GM12864 (cell line): ENCODE measurements around the gene TMPRSS11A.

Experiments
- DNase-seq: peaks from one replicate; pipeline ENCODE4 v3.0.0-alpha.2; 2011; ENCODE audit warnings: low read depth
- H3K4me3 ChIP-seq: 2 replicates; pipeline ENCODE4 v1.5.1; 2011; ENCODE audit warnings: mild to moderate bottlenecking, low read depth, low read length, control low read depth
- TF ChIP-seq, protein P1 (sequence below): IDR thresholded peaks from 2 replicates; pipeline ENCODE4 v1.5.1; 2011; ENCODE audit warnings: low read depth, mild to moderate bottlenecking, moderate library complexity, low read length, control low read depth, inconsistent platforms; ENCODE audit errors: missing control alignments

TMPRSS11A gene, protein sequence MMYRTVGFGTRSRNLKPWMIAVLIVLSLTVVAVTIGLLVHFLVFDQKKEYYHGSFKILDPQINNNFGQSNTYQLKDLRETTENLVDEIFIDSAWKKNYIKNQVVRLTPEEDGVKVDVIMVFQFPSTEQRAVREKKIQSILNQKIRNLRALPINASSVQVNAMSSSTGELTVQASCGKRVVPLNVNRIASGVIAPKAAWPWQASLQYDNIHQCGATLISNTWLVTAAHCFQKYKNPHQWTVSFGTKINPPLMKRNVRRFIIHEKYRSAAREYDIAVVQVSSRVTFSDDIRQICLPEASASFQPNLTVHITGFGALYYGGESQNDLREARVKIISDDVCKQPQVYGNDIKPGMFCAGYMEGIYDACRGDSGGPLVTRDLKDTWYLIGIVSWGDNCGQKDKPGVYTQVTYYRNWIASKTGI

DNA sequence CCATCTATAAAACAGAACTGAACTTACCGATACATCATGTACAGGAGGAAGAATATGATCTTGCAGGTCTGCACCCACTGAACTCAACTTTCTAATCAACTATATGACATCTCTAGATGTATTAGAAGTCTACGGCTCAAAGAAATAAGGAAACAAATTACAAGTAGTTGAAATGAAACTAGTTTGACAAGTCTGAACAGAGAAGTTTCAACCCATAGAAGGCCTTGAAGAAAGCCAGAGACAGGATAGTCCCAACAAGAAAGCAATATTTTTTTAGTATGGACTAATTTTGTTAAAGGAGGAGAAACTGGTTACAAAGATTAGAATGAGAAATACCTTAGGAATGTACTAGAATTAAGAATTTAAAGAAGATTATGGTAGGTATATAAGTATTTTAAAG is at the start of gene TMPRSS11A:
Gene TMPRSS11A, minus strand, starts transcription at position 138 of the 400 bp plus-strand sequence. Its CDS starts 100 bp downstream, at position 38.
- TF ChIP-seq, protein P1, sequence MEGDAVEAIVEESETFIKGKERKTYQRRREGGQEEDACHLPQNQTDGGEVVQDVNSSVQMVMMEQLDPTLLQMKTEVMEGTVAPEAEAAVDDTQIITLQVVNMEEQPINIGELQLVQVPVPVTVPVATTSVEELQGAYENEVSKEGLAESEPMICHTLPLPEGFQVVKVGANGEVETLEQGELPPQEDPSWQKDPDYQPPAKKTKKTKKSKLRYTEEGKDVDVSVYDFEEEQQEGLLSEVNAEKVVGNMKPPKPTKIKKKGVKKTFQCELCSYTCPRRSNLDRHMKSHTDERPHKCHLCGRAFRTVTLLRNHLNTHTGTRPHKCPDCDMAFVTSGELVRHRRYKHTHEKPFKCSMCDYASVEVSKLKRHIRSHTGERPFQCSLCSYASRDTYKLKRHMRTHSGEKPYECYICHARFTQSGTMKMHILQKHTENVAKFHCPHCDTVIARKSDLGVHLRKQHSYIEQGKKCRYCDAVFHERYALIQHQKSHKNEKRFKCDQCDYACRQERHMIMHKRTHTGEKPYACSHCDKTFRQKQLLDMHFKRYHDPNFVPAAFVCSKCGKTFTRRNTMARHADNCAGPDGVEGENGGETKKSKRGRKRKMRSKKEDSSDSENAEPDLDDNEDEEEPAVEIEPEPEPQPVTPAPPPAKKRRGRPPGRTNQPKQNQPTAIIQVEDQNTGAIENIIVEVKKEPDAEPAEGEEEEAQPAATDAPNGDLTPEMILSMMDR, result no peak
- H3K4me3 ChIP-seq, result no peak within 1 kb of the TSS
- DNase-seq, result no peak

DNA sequence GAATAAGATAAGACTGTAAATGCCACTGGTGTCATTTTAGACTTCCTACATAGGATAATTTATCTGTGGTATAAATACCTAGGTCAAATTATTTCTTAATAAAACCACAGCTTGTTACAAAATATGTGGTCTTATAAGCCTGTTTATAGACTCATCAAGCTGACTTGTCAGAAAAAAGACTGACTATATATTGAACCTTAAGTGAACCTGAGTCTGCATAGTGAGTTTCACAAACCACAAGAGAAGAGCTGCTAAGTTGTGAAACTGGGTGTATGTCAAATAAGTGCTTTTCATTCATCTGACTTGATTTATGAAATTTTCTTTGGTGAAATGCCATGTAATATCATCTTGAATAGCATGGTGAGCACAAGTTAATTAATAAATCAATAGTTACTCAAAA is 48.4 kb upstream of the TMPRSS11A start:
- DNase-seq, result no peak
- TF ChIP-seq, protein P1, result no peak
- no peak overlapping the region for H3K4me3 ChIP-seq

DNA sequence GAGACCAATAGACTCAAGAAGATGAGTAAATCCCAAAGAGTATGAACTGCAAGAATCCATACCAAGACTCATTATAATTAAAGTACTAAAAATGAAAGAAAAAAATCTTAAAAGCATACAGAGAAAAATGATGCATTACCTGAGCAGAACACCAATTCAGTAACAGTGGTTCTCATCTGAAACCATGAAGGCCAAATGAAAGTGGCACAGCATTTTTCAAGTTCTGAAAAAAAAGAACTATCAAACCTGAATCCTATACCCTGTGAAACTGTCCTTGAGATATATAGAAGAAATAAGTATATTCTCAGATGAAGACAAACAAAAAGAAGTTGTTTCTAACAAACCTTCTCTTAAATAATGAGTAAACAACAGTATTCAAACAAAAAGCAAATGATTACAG is 39.6 kb upstream of the TMPRSS11A start:
- no peak overlapping the region for H3K4me3 ChIP-seq
- TF ChIP-seq, protein P1, result no peak
- no peak for DNase-seq

DNA sequence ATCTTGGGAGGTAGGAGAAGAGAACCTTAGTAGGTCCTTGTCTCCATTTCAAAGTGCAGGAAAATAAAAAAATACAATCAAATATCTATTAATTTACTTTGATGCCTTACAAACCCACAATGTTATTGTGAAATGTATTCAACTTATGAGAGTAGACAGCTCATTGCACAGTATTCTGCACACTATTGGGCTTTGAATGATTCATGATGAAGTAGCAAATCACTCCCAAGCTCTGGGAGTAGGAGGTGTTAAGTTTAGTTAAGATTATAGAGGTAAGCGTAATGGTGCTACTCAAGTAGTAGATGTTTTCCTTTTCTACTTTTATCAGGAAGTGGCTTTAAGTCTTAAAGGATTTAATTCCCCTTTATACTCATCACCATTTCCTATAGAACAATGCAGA is 32.8 kb upstream of the TMPRSS11A start:
- H3K4me3 ChIP-seq, result no peak overlapping the region
- TF ChIP-seq, protein P1, result no peak
- DNase-seq, result no peak

DNA sequence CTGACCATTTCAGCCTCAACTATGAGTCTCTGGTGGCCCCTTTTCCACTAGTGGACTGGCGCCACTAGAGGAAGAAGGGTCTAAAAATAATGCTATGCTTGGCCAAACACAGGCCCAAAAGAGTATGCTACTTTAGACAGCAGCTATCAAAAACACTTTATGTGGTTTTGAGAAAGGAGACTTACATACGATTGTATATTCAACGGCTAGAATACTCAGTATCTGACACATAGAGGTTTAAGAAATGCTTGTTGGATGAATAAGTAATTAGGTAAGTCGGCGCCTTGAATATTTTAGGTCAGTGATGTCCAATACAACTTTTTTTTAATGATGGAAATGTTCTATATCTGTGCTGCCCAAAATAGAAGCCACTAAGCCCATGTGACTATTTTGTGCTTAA is 25.7 kb upstream of the TMPRSS11A start:
- H3K4me3 ChIP-seq, result no peak overlapping the region
- no peak for DNase-seq

DNA sequence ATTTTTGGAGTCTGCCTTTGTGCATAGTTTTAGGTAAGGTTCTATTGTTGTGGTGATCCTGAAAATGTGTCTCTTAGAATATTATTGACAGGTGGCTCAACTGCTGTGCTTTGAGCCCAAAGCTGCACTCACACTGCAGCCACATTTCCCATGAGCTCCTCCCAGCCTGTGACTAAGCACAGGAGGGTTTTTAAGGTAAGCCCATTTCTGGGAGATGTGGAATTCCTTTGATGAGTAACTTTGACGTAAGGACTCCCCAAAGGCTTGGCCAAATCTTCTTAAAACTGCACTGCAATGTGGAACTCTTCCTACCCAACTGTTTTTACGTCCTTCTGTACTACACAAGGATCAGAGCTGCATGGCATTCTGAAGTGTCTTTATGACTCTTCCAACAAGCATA is 20.0 kb upstream of the TMPRSS11A start:
- TF ChIP-seq, protein P1, result no peak
- no peak for DNase-seq
- no peak overlapping the region for H3K4me3 ChIP-seq

More for the DNA sequence above, 25.7 kb upstream of the TMPRSS11A start:
- TF ChIP-seq, protein P1, result no peak

DNA sequence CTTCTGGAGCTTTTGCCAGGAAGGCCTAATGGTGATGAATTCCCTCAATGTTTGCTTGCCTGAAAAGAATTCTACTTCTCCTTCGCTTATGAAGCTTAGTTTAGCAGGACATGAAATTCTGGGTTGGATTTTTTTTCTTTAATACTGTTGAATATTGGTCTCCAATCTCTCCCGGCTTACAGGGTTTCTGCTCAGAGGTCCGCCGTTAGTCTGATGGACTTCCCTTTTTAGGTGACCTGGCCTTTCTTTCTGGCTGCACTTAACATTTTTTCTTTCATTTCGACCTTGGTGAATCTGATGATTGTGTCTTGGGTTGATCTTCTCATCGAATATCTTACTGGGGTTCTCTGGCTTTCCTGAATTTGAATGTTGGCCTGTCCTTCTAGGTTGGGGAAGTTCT is 17.2 kb upstream of the TMPRSS11A start:
- TF ChIP-seq, protein P1, result no peak
- H3K4me3 ChIP-seq, result no peak overlapping the region

More for the DNA sequence above, 17.2 kb upstream of the TMPRSS11A start:
- DNase-seq, result no peak
